ENCODE data around the gene SUSD3.

SUSD3 gene

GRCh38 chr9:93030642-93031628, 27.6 kb upstream of the SUSD3 start:
- DNase-seq (ENCODE audit: low spot score) = no peak

DNA sequence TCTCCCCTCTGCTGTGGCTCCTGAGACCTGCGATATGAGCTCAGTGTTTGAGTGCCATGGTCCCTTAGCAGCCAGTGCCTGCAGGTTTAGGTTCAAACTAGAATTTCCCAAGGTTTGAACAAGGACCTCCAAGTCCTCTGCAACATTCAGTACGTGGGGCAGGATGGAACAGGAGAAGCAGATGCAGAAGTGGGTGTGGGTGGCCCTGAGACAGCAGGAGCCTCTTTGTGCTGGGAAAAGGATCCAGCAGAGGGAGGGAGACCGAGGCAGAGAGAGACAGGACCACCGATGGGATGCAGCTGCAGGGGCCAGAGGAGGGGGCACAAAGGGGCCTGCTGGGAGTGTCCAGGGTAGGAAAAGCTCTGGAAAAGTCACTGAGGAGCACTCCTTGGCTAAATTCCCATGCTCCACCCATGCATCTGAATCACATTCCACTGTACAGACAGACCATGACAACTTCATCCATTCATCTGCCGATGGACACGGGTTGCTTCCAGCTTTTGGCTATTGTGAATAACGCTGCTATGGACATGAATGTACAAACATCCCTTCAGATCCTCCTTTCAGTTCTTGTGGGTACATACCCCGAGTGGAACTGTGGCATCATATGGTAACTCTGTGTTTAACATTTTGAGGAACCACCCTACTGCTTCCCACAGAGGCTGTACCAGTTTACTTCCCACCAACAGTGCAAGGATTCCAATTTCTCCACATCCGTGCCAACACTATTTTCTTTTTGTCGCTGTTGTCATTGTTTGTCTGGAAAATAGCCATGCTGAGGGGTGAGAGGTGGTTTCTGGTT, 26.7 kb upstream of the SUSD3 start:
- DNase-seq (ENCODE audit: low spot score) = no peak

DNA sequence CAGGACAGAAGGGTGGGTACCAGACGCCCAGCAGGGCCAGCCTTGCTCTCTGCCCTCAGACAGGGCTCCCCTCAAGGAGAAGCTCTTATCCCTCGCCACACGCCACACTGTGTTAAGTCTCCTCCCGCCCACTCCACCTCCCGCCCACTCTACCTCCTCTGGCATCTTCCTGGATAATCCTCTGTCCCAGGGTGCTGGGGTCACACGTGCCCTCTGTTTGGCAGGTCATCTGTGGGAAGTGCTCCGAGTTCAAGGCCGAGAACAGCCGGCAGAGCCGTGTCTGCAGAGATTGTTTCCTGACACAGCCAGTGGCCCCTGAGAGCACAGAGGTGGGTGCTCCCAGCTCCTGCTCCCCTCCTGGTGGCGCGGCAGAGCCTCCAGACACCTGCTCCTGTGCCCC, 26.0 kb upstream of the SUSD3 start:
- no peak for DNase-seq (ENCODE audit: low spot score)

GRCh38 chr9:93033531-93033930, 25.0 kb upstream of the SUSD3 start:
- DNase-seq (ENCODE audit: low spot score) = no peak

- DNase-seq (ENCODE audit: low spot score) = no peak
Measured at GRCh38 chr9:93035106-93035660, 23.3 kb upstream of the SUSD3 start.

GRCh38 chr9:93035821-93036351, 22.6 kb upstream of the SUSD3 start:
- no peak for DNase-seq (ENCODE audit: low spot score)

DNA sequence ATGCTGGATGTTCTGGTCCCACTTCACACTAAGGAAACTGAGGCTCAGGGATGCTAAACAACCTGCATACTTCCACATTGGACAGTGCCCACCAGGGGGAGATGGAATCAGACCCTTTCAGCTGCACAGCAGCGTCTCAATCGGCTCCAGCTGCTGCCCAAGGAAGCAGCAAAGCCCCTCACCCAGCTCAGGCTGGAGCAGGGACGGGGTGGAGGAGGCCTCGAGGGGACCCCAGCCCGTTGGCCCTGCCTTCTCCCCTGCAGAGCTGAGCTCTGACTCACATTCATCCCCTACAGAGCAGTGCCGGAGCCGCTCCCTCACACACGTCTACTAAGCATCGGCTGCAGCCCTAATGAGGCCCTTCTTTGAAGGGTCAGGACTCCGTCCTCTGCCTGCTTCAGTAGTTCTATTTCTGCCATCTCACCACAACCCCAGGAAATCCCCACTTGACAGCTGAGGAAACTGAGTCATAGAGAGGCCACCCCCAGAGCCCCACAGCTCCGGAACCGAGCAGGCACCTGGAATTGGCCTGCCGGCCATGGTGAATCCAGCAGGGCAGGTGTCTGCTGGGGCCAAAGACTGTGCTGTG, 21.5 kb upstream of the SUSD3 start:
- no peak for DNase-seq (ENCODE audit: low spot score)

GRCh38 chr9:93037476-93037971, 21.0 kb upstream of the SUSD3 start:
- no peak for DNase-seq (ENCODE audit: low spot score)

- DNase-seq (ENCODE audit: low spot score) = no peak
Measured at GRCh38 chr9:93038918-93039317, 19.6 kb upstream of the SUSD3 start.

GRCh38 chr9:93039456-93039855, 19.0 kb upstream of the SUSD3 start:
- DNase-seq (ENCODE audit: low spot score) = no peak

- no peak for DNase-seq (ENCODE audit: low spot score)
Measured at GRCh38 chr9:93039976-93040375, 18.5 kb upstream of the SUSD3 start.

DNA sequence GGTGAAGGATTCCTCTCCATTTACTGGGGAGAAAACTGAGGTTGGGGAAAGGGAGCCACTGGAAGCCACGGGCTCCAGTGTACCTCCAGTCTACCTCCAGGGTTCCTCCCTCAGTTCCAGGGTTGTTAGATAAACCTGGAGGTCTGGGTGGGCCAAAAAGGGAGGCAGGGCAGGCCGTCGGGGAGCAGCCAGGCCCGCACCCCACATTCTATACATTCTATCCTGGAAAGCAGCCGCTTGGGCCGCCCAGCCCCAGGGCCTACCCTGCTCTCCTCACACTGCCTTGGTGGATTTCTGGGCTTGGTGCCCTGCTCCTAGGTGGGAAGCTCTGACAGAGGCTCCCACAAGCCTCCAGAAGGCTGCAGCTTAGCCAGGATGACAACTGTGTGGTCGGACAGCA, 18.1 kb upstream of the SUSD3 start:
- no peak for DNase-seq (ENCODE audit: low spot score)

DNA sequence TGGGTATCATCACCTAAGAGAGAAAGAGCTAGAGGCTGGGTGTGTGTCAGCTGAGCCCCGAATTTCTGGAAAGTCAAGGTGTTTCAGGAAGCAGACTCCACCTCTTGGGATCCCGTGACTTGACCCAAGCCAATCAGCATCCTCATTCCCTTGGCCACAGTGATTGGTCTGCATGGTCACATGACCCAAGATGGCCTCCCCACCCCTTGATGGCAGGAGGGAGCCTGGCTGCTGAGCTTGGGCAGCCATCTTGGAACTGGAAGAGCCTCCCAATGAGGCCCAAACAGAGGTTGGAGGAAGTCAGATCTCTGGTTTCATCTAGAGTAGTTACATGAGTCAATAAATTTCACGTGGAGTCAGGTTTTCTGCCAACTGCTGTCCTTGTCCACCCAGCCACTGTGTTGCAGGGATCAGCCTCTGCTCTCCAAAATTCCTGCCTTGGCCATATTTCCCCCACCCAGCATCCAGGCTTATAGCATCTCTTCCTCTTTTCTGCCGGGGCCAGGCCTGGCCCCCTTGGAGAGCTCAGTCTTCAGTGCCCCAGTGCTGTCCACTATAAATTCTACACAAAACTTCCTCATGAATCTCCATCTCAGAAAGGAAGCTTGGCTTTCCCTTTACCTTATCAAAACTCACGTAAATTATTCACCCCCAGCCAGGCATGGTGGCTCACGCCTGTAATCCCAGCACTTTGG, 17.2 kb upstream of the SUSD3 start:
- no peak for DNase-seq (ENCODE audit: low spot score)

DNA sequence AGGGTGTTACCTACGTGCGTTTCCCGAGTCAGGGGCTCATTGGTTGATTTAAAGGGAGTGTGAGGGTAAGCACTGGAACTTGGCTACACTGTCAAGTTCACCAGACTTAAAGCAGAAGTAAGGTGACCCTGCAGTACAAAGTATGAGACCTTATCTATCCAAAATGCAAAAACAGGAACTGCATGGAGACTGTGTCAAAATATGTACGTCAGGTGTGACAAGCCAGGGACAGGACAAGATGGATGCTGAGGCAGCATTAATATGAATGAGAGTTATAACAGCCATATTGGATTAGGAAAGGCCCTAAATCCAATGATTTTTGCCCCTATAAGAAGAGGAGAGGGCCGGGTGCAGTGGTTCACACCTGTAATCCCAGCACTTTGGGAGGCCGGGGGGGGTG, 15.4 kb upstream of the SUSD3 start:
- no peak for DNase-seq (ENCODE audit: low spot score)

DNA sequence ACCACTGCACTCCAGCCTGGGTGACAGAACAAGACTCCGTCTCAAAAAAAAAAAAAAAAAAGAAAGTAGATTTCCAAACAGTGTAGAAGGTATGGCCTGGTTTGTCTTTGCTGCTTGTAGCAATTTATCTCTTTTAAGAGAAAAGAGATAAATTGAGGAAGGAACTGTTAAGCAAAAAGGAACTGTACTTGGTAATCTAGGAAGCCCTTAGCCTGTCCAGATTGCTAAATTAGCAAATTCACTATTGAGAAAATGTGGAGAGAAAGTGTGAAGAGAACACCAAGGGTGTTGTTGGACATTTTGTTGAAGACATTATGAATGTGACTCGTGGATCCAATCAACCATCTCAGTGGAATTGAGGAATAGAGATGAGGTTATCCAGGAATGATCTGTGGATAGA, 13.0 kb upstream of the SUSD3 start:
- DNase-seq (ENCODE audit: low spot score) = no peak

GRCh38 chr9:93048566-93049448, 9.7 kb upstream of the SUSD3 start:
- DNase-seq (ENCODE audit: low spot score) = no peak

- DNase-seq (ENCODE audit: low spot score) = no peak
Measured at GRCh38 chr9:93049491-93049890, 9.0 kb upstream of the SUSD3 start.

GRCh38 chr9:93050231-93050630, 8.3 kb upstream of the SUSD3 start:
- DNase-seq (ENCODE audit: low spot score) = no peak

GRCh38 chr9:93051680-93052089, 6.8 kb upstream of the SUSD3 start:
- peak; percentile 74 for DNase-seq (ENCODE audit: low spot score)
